Suprapubic skin (tissue), 4 donors: ENCODE results near the gene EIPR1. TPM values are rescaled to one million over a fixed set of nuclear protein-coding genes. Genes with fewer than 3 reads are reported as not detected.

Experiments used
- DNase-seq, 2 donors: peaks; one replicate each; pipeline ENCODE4 v3.0.0-alpha.2; 2019; ENCODE audit warnings: low spot score in 2 of 2
- H3K27ac ChIP-seq: fragments of 200-600 bp; sonication (generic); one replicate; pipeline ENCODE4 v1.5.1; 2019
- H3K27me3 ChIP-seq: fragments of 200-600 bp; sonication (generic); one replicate; pipeline ENCODE4 v1.5.1; 2019
- H3K36me3 ChIP-seq: fragments of 200-600 bp; sonication (generic); one replicate; pipeline ENCODE4 v1.5.1; 2019
- H3K4me1 ChIP-seq: fragments of 200-600 bp; sonication (generic); one replicate; pipeline ENCODE4 v1.5.1; 2019
- H3K4me3 ChIP-seq: fragments of 200-600 bp; sonication (generic); one replicate; pipeline ENCODE4 v1.5.1; 2019; ENCODE audit warnings: mild to moderate bottlenecking
- H3K9me3 ChIP-seq: fragments of 200-600 bp; sonication (generic); one replicate; pipeline ENCODE4 v1.5.1; 2019
- CTCF ChIP-seq, 2 donors: fragments of 200-600 bp in 1 of 2; fragments of 450-650 bp in 1 of 2; sonication (generic) in 1 of 2; IDR thresholded peaks; one replicate each; pipeline ENCODE4 v1.5.1; 2016 to 2019; ENCODE audit warnings: antibody characterized with exemption in 2 of 2, mild to moderate bottlenecking in 1 of 2, moderate library complexity in 1 of 2
- EP300 ChIP-seq: sonication (generic); formaldehyde crosslinking; IDR thresholded peaks from one replicate; pipeline ENCODE4 v1.6.1; 2017; ENCODE audit warnings: antibody characterized with exemption
- POLR2A ChIP-seq, 2 donors: fragments of 450-650 bp; IDR thresholded peaks; one replicate each; pipeline ENCODE4 v1.6.1; 2017; ENCODE audit warnings: antibody characterized with exemption in 2 of 2, mild to moderate bottlenecking in 2 of 2, moderate library complexity in 2 of 2
- POLR2AphosphoS5 ChIP-seq, 3 donors: sonication (generic); formaldehyde crosslinking; IDR thresholded peaks; one replicate each; pipeline ENCODE4 v1.6.1; 2017; ENCODE audit warnings: antibody characterized with exemption in 3 of 3
- WGBS: methylation state at CpG from one replicate; pipeline ENCODE4 v1.1.5; 2018; 5-methylcytosine and 5-hydroxymethylcytosine counted together
- total RNA-seq, 4 donors: library from RNA; depleted of rRNA; stranded (reverse); fragments of >200 nt; gene quantifications; one replicate each; pipeline ENCODE4 v1.1.0, GENCODE V29; 2016

The EIPR1 gene
- total RNA-seq, 4 donors from 2014 or later = 29.0 to 37.5 (median 30.7) TPM

DNA sequence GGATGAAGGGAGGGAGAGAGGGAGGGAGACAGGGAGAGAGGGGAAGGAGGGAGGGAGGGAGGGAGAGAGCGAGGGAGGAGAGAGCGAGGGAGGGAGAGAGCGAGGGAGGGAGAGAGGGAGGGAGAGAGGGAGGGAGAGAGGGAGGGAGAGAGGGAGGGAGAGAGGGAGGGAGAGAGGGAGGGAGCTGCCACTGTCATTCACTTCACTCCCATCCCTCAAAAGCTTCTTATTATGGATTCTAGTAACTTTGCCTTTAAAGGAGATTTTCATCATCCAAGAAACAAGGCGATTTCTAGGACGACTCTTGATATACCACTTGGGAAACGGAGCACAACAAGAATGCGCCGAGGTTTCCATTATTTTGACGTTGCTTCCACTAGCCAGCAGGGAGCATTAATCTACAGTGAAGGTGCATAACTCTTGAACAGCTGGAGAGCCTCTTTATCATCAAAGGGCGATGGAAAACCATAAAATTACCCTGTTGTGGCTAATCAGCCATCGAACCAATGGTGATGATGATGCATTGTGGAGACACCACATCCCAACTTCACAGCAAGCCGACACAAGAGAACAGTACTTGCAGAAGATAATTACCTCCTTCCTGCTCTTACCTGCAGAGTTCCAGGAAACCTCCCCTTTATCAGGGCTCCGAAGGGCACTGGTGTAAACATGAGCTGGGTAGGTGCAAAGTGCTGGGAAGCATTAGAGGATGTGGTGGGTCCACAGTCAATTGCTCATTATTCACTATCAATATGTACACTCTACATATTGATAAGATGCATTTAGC is 130.5 kb downstream of the EIPR1 start:
- no peak for DNase-seq
- 73% methylated on average over 11 of the region's 13 CpGs for WGBS
- TF ChIP-seq POLR2A (IDR thresholded peaks at IDR 0.05) (no peak), CTCF (IDR thresholded peaks at IDR 0.05) (no peak)
- H3K9me3 ChIP-seq = peaks cover 13% of the 10 kb centered on the region
- peaks cover 7% of the 10 kb centered on the region for H3K36me3 ChIP-seq
- no peak overlapping the region for H3K27ac ChIP-seq
- no peaks in the 10 kb centered on the region for H3K4me1 ChIP-seq
- no peaks in the 10 kb centered on the region for H3K27me3 ChIP-seq
- H3K4me3 ChIP-seq = no peak overlapping the region

DNA sequence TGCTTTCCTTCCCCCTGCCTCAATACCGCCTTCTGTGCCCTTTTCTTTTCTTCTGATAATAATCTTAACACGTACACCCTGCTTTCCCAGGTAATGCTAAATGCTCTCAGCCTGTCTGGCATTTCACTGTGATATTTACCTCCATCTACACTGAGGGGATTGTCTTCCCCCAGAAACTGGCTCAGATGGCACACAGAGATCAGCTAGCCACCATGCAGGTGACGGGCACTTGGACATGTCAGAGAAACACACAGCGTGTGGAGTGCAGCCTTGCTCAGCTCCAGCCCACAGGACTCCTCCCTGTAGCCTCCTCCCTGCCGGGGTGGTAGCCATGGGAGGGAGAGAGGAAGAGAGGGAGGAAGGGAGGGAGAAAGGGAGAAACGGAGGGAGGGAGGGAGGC is 131.2 kb downstream of the EIPR1 start:
- Histone ChIP-seq H3K36me3 (peaks cover 4% of the 10 kb centered on the region), H3K4me1 (no peaks in the 10 kb centered on the region), H3K27ac (no peak overlapping the region), H3K9me3 (peaks cover 13% of the 10 kb centered on the region), H3K27me3 (no peaks in the 10 kb centered on the region), H3K4me3 (no peak overlapping the region)
- no peak for DNase-seq
- no peak for TF ChIP-seq POLR2A (IDR thresholded peaks at IDR 0.05)
- no peak for TF ChIP-seq POLR2AphosphoS5 (IDR thresholded peaks at IDR 0.05)
- TF ChIP-seq EP300 = no peak
- no peak for TF ChIP-seq CTCF (IDR thresholded peaks at IDR 0.05)
- 65% methylated on average over 4 of the region's 6 CpGs for WGBS

- no peak overlapping the region for H3K27ac ChIP-seq
- no peaks in the 10 kb centered on the region for H3K36me3 ChIP-seq
- TF ChIP-seq CTCF (IDR thresholded peaks at IDR 0.05) = no peak
- TF ChIP-seq POLR2A (IDR thresholded peaks at IDR 0.05) = no peak
- no peak for TF ChIP-seq POLR2AphosphoS5 (IDR thresholded peaks at IDR 0.05)
- TF ChIP-seq EP300 = no peak
- DNase-seq = no peak
- H3K27me3 ChIP-seq = no peaks in the 10 kb centered on the region
- WGBS = 97% methylated on average over 7 of the region's 7 CpGs
- H3K4me1 ChIP-seq = no peaks in the 10 kb centered on the region
- no peak overlapping the region for H3K4me3 ChIP-seq
- H3K9me3 ChIP-seq = peaks cover 13% of the 10 kb centered on the region
These were observed 133.1 kb downstream of the EIPR1 start for GRCh38 chr2:3244486-3244885.

DNA sequence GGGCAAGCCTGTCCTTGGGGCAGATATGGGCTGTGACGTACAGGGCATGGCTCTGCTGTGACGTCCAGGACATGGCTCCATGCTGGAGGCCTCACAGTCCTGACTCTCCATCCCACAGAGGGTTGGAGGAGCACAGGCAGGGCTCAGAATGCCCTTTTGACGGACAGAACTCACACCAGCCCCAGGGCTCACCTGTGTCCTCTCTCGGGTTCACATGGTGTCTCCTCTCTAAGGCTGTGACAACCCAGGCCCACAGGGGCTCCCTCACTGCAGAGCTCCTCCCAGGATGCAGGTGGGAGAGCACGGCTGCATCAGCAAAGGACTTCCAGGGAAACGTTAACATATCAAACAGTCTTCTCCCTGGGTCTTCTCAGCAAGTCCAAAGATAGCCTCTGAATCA is 133.8 kb downstream of the EIPR1 start:
- no peaks in the 10 kb centered on the region for H3K4me1 ChIP-seq
- WGBS = 88% methylated on average over 5 of the region's 6 CpGs
- H3K27ac ChIP-seq = no peak overlapping the region
- no peak overlapping the region for H3K4me3 ChIP-seq
- TF ChIP-seq CTCF (IDR thresholded peaks at IDR 0.05) (no peak), POLR2AphosphoS5 (IDR thresholded peaks at IDR 0.05) (no peak), POLR2A (IDR thresholded peaks at IDR 0.05) (no peak), EP300 (no peak)
- H3K27me3 ChIP-seq = no peaks in the 10 kb centered on the region
- H3K9me3 ChIP-seq = peaks cover 6% of the 10 kb centered on the region
- DNase-seq = no peak
- H3K36me3 ChIP-seq = no peaks in the 10 kb centered on the region

DNA sequence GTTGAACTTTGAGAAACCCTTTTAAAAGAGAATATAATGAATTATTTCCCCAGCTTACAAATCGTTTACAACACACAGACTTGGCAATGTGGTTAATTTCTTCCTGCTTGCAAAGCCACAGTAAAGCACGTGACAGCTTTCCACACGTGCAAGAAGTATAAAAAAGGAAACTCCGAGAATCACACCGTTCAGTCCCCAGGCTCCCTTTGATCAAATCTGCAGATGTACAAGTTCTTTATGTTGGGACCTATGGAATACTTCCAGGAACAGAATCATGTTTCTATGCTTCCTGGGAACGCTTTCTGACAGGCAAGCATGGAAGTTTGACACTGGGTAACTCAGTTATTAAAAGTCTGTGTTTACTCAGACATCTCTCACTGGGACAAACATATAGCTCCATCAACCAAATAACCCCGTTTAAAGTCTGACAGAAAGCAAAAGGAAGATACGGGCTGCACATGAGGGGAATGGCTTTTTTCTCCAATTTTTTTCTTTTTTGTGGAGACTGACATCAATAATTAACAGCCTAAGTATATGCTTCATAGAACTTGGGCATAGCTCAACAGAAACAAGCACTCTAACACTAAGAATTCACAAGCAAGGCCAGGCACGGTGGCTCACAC is 134.8 kb downstream of the EIPR1 start:
- Histone ChIP-seq H3K9me3 (no peaks in the 10 kb centered on the region), H3K27me3 (no peaks in the 10 kb centered on the region), H3K4me3 (no peak overlapping the region), H3K36me3 (no peaks in the 10 kb centered on the region), H3K4me1 (no peaks in the 10 kb centered on the region), H3K27ac (no peak overlapping the region)
- TF ChIP-seq CTCF (IDR thresholded peaks at IDR 0.05) (no peak), EP300 (no peak), POLR2AphosphoS5 (IDR thresholded peaks at IDR 0.05) (no peak), POLR2A (IDR thresholded peaks at IDR 0.05) (no peak)
- 59% methylated on average over 9 of the region's 9 CpGs for WGBS
- no peak for DNase-seq
